GM18873 (cell line): ENCODE data around the gene ANO4.

Experiments used
- ATAC-seq: cut with Tn5 transposase; IDR thresholded peaks from one replicate; pipeline ENCODE4 v1.9.1; 2021; ENCODE audit warnings: mild to moderate bottlenecking, moderate library complexity, moderate number of reproducible peaks; ENCODE audit not compliant: unreplicated experiment, low FRiP score

Gene ANO4

DNA sequence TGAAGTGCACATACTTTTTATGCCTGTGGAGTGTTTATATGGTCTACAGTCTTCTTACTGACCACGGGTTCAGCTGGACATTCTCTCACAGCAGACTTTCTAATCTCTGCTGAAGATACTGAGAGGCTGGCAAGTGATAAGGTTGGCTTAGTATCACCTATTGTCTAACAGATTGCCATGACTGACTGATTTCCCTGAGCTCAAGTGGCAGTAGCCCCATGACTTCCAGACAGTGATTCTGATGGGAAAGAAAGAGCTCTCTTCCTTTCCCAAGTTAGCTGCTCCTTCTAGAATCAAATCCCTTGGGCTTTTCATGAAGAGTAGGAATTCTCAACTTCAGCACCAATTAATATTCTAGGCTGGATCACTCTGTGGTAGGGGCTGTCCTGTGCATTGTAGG lies 141.4 kb downstream of the ANO4 start:
- no peak for ATAC-seq

DNA sequence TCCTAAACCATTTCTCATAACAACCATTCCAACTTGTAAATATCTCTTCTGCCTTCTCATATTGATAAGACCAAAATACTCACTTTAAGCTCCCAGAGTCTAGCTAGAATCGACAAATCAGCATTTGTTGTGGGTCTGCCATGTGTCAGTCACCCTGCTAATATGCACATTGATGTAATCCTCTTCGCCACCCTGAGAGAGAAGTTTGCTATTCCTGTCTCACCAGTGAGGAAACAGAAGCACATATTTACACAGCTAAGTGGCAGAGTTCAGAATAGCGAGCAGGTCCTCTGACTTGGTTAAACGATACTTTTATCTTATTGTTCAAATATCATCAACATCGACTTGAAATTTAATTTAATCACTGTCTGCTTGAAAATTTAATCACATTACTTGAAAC lies 142.1 kb downstream of the ANO4 start:
- no peak for ATAC-seq

DNA sequence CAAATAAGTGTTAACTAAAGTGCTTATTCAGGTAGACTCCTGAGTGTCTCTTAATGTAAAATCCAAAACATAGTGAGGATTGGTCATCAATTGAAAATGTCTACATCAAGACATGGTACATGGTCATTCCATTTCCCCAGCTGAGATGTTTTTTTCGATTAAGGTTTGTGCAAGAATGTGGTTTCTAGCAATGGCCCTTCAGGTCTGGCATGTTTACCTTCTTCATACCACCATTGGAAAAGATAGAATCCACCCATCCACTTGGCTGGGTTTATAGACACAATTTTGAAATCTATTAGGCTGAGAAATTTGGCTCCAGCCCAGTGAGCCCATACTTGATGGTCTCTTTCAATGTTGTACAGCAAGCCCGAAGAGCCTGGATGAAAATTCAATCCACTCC lies 145.9 kb downstream of the ANO4 start:
- ATAC-seq: no peak

DNA sequence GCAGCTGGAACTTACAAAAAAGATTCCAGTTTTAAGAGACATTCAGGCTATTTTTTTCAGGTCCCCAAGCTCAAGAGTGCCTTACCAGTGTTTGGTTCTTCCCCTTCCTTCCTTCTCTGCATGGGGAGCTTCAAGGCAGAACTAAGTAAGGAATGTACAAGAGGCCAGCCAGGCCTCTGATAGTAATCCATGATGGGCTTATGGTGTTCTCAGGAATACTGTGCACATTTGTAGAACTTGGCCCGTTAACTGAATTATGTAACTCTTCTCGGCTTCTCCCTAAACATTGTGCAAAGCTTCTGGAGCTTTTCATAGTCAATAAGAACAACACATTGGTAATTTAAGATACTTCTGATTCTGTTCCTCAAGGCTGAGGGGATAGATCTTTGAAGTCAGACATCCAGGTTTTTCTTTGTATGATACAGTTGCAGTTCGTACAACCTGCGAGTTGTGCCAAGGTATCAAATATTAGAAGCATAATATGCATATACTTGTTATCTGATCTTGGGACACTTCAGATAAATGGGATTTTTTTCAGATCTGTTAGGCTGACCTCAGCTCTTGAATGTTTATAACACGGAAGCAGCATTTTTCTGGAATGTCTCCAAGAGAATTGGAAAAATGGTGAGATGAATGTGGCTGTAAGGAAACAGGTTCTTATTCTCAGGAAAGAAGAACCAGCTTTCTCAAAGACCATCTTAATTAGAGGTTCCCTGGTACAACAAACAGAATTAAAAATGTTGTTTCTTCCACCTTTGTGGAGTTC lies 148.6 kb downstream of the ANO4 start:
- ATAC-seq: no peak

DNA sequence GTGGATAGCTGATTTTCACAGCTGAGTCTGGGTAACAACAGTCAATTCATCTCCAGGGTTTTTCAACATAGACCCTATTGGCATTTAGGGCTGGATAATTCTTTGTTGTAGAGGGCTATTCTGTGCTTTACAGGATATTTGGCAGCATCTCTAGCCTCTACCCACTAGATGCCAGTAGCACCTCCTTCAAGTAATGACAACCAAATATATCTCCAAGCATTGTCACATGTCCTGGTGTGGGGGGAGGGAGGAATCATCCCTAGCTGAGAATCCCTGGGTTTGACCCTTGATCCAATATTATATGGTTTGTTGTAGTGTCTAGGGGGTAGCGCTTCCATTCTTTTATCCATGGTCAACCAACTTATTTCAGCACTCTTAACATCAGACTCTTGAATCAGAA lies 157.2 kb downstream of the ANO4 start:
- ATAC-seq: no peak

DNA sequence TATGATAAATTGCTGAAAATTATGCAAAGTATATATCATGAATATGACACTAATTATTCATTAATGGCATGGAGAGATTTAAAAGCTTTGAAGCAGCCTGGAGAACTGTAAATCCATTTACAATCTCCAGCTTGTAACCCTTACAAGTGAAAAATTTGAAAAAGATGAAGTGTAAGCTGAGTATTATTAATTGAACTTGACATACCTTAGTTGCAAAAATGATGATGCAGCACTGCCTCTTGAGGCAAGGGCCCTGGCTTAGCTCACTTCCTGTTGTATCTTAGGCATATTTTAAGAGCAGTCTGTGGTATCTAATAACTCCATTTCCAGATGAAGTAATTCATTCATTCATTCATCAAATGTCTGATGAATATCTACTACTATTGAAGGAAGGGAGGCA lies 158.6 kb downstream of the ANO4 start:
- ATAC-seq: no peak

DNA sequence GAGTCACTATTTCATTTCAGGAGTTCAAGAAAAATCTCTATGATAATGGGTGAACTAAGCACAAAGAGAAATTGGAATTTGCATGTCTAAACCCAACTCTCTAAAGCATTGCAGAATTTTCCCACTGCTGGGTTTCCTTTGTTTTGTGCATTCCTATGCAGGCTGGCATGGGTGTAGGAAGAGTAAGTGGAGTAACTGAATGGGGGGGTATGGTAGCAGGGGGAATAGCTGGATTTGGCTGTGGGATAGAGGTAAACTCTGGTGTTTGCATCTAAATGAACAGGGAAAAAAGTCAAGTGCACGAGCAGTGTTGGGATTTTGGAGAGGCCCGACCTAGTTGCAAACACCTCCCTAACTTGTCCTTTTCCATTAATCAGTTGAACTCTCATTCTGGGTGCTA lies 159.1 kb downstream of the ANO4 start:
- no peak for ATAC-seq

DNA sequence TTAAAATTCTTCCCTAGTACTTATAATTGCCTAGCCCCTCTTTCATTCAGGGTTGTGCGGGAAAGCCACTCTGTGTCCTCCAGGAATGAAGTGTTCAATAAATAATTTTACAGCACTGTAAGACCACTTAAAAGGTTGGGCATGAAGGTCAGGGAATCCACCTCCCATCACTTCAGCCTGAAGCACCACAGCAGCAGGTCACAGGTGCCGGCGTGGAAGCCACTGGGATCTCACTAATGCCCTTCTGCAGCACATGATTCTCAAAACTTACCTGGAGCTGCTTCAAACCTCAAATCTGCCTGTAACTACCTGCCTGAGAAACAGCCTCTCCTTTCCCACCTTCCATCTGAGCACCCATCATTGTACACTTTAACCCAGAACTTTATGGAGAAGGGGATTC lies 159.5 kb downstream of the ANO4 start:
- no peak for ATAC-seq

DNA sequence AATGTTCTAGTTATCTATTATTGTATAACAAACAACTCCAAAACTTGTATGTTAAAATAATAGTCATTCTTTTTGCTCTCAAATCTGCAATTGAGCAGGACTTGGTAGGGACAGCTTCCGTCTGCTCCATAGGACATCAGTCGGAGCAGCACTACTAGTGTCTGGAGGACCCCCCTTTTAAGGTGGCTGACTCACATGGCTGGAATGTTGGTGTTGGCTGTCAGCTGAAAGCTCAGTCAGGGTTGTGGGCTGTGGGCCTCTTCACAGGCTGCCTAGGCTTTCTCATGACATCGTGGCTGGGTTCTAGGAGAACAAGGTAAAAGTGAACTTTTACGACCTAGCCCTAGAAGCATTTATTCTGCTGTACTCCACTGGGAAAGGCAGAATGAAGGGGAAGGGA lies 160.6 kb downstream of the ANO4 start:
- no peak for ATAC-seq

DNA sequence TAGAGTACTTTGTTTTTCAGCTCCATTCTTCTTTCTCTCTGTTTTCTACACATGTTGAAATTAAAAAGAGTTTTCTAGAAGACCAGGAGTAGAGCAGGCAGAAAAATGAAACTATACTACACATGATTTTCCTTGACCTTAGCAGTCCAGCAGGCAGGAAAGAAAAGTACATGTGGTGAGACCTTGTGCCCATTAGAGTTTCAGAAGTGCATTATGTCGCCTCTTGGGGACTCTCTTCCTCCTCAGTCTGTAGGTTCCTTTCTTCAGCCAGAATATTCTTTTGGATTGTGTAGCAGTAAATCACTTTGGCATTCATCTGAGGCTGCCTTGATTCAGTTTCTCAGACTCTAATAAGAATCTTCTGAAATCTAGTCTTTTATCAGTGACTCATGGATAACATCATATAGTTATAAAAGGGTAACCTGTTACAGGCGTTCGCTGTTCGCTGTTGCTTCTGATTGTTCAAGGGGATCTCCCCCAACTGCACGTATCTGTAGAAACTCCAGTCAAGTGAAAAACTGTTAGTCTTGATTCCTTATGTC lies 161.8 kb downstream of the ANO4 start:
- no peak for ATAC-seq

DNA sequence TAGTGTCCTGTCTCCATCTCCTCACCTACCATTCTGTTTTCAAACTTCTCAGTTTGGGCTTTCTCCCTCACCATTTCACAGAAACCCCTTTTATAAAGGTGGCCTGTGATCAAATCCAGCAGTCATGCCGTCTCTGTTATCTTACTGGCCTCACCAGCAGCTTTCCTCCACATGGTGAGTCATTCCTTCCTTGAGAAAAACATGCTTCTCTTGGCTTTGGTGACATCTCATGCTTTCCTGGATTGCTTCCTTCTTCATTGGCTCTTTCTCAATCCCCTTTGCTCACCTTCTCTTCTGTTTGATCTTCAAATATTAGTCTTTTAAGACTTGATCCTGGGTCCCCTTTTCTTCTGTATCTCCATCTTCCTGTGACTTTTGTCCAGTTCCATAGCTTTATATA lies 164.9 kb downstream of the ANO4 start:
- ATAC-seq: no peak

DNA sequence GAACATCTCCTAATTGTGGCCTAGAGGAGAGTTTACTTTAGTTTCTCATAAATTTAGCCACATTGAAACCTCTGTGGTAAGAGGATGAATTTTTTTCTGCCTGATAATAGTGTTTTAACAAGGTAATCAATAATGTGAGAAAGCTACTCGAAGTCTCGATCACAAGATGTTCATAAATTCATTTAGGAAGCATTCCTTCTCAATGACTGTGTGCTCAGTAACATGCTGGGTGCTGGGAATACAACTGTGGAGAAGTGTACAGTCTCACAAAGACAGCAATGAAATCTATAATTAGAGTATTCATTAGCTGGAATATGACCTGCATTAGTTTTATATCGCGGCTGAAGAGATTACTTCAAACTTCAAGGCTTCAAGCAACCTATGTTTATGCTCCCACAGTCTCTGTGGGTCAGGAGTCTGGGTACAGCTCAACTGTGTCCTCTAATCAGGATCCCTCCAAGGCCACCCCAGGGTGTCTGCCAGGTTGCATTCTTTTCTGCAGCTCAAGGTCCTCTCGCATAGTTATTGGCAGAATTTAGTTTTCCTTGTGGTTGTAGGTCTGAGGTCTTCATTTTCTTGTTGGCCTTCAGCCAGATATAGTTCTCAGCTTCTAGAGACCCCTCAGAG lies 167.6 kb downstream of the ANO4 start:
- ATAC-seq: no peak

DNA sequence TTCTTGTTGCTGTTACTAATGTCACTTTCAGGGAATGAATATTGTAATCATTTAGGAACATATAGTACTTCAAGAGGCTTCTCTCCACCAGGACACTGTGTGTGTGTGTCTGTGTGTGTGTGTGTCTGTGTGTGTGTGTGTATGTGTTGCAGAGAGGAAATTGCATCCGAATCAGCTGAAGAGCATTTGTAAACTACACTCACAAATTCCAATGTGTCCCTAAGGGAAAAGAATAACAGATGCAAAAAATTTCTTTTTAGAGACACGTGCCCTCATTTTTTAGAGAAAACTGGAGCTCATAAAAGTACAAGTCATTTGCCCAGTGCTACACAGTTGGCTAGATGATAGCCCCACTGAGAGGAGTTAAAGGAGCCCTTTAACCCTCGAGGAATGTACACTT lies 168.8 kb downstream of the ANO4 start:
- no peak for ATAC-seq

DNA sequence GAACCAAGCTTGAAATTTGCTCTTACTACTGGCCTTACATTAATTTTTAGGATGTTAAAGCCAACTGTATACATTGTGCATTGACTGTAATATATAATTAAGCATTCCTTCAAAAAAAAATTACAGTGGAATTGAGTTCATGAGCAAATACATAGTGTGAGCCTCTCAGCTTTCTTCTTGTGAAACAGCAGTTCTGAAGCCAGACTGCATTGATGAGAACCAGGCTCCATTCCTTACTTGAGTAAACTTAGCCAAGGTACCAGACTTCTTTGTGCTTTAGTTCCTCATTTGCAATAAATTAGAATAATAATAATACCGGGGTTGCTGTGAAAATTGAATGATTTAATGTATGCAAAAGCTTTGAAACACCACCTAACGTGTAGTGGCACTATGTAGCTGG lies 169.5 kb downstream of the ANO4 start:
- ATAC-seq: no peak

DNA sequence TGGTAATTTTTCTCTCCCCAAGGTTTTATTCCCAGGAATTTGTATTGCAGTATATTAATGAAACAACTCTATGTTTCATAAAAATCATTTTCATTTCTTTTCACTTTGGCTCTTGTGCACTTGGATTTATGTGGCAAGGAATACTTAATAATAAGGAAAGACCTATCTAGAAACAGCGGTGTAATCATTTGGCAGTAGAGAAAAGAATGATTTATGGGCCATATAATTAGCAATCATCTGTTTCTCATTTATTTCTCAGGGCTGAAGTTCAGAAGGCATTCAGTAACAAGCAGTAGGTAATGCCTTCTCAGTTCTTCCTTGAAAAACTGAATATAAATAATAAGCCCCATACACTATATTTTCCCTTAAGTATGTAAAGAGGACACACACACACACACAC lies 172.6 kb downstream of the ANO4 start:
- no peak for ATAC-seq

DNA sequence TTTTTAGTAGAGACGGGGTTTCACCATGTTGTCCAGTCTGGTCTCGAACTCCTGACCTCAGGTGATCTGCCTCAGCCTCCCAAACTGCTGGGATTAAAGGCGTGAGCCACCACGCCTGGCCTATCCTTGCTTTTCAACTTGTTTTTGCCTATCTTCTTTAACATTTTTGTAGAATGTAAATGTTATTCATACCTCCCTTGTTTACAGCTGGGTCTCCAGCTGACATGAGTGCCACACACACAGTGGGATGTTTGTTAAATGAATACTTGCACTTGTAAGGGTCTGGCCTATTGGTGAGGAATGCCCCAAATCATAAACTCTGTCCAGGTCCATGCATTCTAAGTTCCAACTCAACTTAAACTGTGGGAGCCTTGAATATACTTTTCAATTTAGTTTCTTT lies 176.3 kb downstream of the ANO4 start:
- ATAC-seq: no peak

DNA sequence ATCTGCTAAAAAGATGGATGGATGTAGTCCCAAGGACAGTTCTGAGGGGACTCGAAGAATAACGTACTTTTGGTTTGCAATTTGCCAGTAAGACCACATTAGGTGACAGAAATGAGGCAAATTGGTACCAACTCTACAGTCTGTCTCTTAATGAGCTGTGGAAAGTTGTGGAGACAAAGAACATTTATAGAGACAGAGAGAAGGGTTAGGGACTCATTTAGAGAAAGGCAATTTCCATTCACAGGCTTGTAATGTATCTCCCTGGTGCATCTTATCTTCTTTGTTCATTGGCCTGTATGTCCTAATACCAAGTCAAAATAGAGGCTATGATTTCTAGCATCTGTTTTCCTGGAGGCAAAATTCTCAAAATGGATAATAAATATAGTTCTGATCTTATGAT lies 177.5 kb downstream of the ANO4 start:
- no peak for ATAC-seq

DNA sequence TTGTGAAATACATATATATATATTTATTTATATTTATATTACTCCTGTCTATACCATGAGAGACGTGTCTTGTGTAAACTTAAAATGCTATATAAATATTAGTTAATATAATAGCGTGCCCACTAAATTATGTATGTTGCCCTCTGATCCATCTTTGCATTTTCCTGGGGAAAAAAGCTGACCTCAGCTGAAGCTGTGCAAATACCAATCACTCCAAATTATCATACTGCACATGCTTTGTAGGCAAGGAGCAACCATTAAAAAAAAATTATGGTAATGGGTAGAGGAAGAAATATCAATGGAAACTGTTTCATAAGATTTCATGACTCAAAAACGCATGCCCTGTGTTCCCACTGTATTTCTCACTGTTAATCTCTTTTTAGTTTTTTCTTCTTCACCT lies 179.8 kb downstream of the ANO4 start:
- no peak for ATAC-seq

DNA sequence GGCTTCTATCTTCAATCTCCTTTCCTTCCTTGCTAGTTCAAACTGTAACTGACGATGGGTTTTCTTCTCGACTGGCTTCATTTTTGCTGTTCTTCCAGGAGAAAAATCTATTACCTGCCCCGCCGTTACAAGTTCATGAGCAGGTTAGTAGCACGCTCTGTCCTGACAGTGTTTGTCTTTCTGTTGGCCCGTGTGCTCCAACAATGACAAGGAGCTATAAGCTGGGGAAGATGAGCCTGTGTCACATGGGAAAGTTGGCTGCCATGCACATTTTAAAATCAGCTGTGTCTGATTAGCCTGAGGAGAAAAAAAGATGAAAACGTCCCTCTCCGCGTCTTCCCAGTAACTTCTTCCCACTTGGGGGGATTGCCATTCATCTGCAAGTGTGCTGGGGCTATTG lies 180.2 kb downstream of the ANO4 start:
- no peak for ATAC-seq

DNA sequence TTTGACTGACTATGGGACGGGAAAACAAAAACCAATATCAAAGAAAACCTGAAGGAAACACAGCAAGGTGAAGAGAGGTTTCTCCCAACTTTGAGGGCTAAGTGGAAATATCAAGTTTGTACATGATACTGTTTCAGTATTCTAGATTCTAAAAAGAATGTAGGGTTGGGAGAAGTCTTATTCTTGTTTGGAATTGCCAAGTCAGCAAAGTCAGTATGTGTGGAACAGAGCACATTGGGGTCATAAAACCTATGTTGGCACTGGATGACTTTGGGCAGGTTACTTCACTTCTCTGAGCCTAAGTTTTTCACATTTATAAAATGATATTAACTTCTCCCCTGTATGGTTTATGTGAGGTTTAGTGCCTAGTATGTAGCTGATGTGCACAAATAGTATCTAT lies 182.2 kb downstream of the ANO4 start:
- no peak for ATAC-seq

DNA sequence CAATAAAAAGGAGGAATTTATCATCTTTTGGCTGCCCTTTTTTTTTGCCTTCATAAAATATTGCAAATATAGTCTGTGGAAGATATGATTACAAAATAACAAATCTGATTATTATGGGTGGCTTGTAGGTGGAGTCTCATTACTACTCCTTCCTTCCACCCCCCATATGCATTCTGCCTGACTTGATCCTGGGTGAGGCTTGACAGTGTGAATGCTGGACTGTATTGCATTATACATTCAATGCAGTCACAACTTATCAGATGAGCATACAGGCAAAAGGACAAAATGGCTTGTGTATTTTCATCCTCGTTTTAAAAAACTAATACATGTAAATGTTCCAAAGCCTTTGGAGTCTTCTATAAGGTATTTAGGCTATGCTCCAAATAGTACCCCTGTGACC lies 186.3 kb downstream of the ANO4 start:
- no peak for ATAC-seq

DNA sequence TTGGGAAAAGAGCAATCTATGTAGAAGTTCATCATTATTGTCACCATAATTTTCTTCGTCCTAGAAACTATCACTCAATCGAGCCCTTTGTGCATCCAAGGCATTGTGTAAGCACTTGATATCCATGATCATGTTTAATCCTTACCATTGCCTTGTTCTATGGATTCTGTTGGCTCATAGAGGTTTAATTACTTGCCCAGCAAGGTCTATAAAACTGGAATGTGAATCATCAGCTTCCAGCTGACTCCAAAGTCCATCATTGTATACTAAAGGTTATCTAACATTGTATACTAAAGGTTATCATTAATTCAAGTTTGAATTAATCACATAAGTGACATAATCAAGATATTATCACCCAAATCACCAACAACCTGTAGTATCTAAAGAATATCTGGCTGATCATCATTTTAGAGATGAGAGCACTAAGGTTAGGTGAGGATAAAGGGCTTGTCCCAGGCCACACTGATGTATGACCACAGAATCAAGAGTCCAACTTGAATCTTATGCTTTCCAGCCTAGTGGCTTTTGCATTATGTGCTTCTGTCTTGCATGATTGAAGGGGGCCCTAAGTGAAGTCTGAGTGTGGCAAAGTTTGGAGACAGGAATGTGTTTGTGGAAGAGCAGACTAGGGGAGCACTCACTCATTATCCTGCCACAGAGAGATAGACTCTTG lies 188.1 kb downstream of the ANO4 start:
- no peak for ATAC-seq
